A673 (cell line): ENCODE measurements around the gene BEGAIN.

Experiments used
- EZH2 ChIP-seq: fragments of 200-600 bp; sonication (generic); IDR thresholded peaks from 2 replicates; pipeline ENCODE4 v1.6.1; 2017; ENCODE audit warnings: borderline replicate concordance, low read depth, mild to moderate bottlenecking, mixed read lengths, antibody characterized with exemption, low read length; ENCODE audit not compliant: poor library complexity, severe bottlenecking
- TF ChIP-seq, protein P1 (sequence below): fragments of 300-800, 200-600 bp; sonication (generic); conservative IDR thresholded peaks from 2 replicates; pipeline ENCODE4 v1.5.1; 2017; ENCODE audit warnings: low read depth, mild to moderate bottlenecking, antibody characterized with exemption, low read length, moderate library complexity, mixed read lengths

DNA sequence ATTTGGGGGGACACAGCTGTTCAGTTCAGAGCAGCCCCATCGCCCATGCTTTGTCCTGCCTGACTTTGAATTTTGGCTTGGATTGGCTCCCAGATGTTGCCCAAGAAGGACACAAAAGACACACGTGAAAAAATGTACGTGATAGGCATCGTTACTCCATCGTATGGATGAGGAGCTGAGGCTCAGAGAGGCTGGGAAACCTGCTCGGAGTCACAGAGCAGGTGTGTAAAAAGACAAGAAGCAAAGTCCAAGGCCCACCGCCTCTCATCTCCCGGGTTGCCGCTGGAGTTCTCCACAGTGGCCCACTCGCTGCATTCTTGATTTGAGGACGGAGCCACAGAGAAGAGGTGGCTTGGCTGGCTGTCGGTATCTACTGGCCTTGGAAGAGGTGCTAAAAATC lies 41.0 kb upstream of the BEGAIN start:
- TF ChIP-seq, protein P1, sequence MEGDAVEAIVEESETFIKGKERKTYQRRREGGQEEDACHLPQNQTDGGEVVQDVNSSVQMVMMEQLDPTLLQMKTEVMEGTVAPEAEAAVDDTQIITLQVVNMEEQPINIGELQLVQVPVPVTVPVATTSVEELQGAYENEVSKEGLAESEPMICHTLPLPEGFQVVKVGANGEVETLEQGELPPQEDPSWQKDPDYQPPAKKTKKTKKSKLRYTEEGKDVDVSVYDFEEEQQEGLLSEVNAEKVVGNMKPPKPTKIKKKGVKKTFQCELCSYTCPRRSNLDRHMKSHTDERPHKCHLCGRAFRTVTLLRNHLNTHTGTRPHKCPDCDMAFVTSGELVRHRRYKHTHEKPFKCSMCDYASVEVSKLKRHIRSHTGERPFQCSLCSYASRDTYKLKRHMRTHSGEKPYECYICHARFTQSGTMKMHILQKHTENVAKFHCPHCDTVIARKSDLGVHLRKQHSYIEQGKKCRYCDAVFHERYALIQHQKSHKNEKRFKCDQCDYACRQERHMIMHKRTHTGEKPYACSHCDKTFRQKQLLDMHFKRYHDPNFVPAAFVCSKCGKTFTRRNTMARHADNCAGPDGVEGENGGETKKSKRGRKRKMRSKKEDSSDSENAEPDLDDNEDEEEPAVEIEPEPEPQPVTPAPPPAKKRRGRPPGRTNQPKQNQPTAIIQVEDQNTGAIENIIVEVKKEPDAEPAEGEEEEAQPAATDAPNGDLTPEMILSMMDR = no peak
- no peak for TF ChIP-seq EZH2
